ENCODE data around the gene KCNT2. TPM values are rescaled to one million over a fixed set of nuclear protein-coding genes. Genes with fewer than 3 reads are reported as not detected.

KCNT2 gene
- total RNA-seq, 3 donors from 2014 or later = 0.49 to 2.3 (median 0.60) TPM

- Histone ChIP-seq H3K4me1 (ENCODE audit: low read depth) (no peaks in the 10 kb centered on the region), H3K4me3 (no peak overlapping the region), H3K36me3 (ENCODE audit: low read depth) (no peaks in the 10 kb centered on the region), H3K9me3 (no peaks in the 10 kb centered on the region)
- intact Hi-C loops (cut with DNase I, micrococcal nuclease) = loop anchor here in 1 of 2 donors (10.0 kb wide), 1 partner anchor 294 kb away; the partner anchor contains the start of gene CFH
- no peak for DNase-seq
- no peak for ATAC-seq
- TF ChIP-seq, protein P1, sequence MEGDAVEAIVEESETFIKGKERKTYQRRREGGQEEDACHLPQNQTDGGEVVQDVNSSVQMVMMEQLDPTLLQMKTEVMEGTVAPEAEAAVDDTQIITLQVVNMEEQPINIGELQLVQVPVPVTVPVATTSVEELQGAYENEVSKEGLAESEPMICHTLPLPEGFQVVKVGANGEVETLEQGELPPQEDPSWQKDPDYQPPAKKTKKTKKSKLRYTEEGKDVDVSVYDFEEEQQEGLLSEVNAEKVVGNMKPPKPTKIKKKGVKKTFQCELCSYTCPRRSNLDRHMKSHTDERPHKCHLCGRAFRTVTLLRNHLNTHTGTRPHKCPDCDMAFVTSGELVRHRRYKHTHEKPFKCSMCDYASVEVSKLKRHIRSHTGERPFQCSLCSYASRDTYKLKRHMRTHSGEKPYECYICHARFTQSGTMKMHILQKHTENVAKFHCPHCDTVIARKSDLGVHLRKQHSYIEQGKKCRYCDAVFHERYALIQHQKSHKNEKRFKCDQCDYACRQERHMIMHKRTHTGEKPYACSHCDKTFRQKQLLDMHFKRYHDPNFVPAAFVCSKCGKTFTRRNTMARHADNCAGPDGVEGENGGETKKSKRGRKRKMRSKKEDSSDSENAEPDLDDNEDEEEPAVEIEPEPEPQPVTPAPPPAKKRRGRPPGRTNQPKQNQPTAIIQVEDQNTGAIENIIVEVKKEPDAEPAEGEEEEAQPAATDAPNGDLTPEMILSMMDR (IDR thresholded peaks at IDR 0.05) = no peak
Observed at GRCh38 chr1:196361112-196361714, 247.0 kb downstream of the KCNT2 start.

GRCh38 chr1:196357913-196358312 is 250.3 kb downstream of the KCNT2 start:
- intact Hi-C loops (cut with DNase I, micrococcal nuclease) = no loop called here
- no peaks in the 10 kb centered on the region for H3K9me3 ChIP-seq
- H3K4me3 ChIP-seq = no peak overlapping the region
- ATAC-seq (no peak), DNase-seq (no peak)
- no peaks in the 10 kb centered on the region for H3K36me3 ChIP-seq (ENCODE audit: low read depth)
- H3K4me1 ChIP-seq (ENCODE audit: low read depth) = no peaks in the 10 kb centered on the region
- TF ChIP-seq, protein P1 (IDR thresholded peaks at IDR 0.05) = no peak

DNA sequence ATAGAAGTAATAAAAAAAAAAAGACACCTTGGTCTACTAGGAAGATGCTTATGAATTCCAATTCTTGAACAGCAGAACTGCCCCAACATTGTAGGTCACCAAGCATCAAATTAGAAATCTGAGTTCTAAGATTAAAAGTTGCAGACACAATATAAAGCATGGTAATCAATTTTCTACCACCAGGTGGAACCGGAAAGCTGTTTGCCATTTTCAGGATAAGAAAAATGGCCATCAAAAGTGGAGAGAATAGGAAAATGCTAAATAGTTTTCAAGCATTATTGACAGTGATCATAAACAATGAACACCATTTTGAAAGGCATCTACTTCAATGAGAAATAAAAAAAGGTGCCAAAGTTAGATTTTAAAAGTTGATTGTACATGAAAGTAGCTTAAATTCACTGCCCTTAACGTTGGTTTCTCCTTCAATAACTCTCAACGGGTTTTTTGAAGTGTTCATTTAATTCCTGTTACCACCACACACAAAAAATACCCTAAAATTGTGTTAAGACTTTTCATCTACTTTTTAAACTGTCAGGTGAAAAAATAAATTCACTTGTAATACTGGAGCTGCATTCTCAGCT is 252.9 kb downstream of the KCNT2 start:
- Histone ChIP-seq H3K36me3 (ENCODE audit: low read depth) (no peaks in the 10 kb centered on the region), H3K4me1 (ENCODE audit: low read depth) (no peaks in the 10 kb centered on the region), H3K9me3 (no peaks in the 10 kb centered on the region), H3K4me3 (no peak overlapping the region)
- intact Hi-C loops (cut with DNase I, micrococcal nuclease) = no loop called here
- DNase-seq = peak in 1 of 3 donors; percentile 2
- ATAC-seq = no peak
- TF ChIP-seq, protein P1 (IDR thresholded peaks at IDR 0.05) = no peak

GRCh38 chr1:196344453-196344852 is 263.8 kb downstream of the KCNT2 start:
- H3K36me3 ChIP-seq (ENCODE audit: low read depth) = no peaks in the 10 kb centered on the region
- no peaks in the 10 kb centered on the region for H3K9me3 ChIP-seq
- no peak overlapping the region for H3K4me3 ChIP-seq
- no peak for ATAC-seq
- DNase-seq = no peak
- intact Hi-C loops (cut with DNase I, micrococcal nuclease) = no loop called here
- TF ChIP-seq, protein P1 (IDR thresholded peaks at IDR 0.05) = no peak
- H3K4me1 ChIP-seq (ENCODE audit: low read depth) = no peaks in the 10 kb centered on the region

GRCh38 chr1:196324345-196324744 is 283.9 kb downstream of the KCNT2 start:
- DNase-seq (no peak), ATAC-seq (no peak)
- no peaks in the 10 kb centered on the region for H3K9me3 ChIP-seq
- TF ChIP-seq, protein P1 (IDR thresholded peaks at IDR 0.05) = no peak
- no peaks in the 10 kb centered on the region for H3K4me1 ChIP-seq (ENCODE audit: low read depth)
- H3K4me3 ChIP-seq = no peak overlapping the region
- no peaks in the 10 kb centered on the region for H3K36me3 ChIP-seq (ENCODE audit: low read depth)
- intact Hi-C loops (cut with DNase I, micrococcal nuclease) = no loop called here

Measured in mucosa of descending colon (tissue), 3 donors.